Endothelial cell of umbilical vein (primary cell): ENCODE measurements around the gene FRMD4A.

Experiments used
- POLR2A ChIP-seq: IDR thresholded peaks from 2 replicates; pipeline ENCODE4 v1.6.1; 2012; ENCODE audit warnings: low read depth, mild to moderate bottlenecking, control low read depth, low read length
- POLR2AphosphoS5 ChIP-seq: IDR thresholded peaks from 2 replicates; pipeline ENCODE4 v1.6.1; 2012; ENCODE audit warnings: low read depth, mild to moderate bottlenecking, control low read depth, low read length, moderate library complexity; ENCODE audit not compliant: insufficient read depth
- TF ChIP-seq, protein P1 (sequence below), 2 donors: IDR thresholded peaks; 1 replicate in 1 of 2; 2 replicates in 1 of 2; pipeline ENCODE4 v1.5.1; 2011; ENCODE audit warnings: low read length in 2 of 2, mild to moderate bottlenecking in 2 of 2, moderate library complexity in 2 of 2, control low read depth in 1 of 2, inconsistent platforms in 1 of 2, low read depth in 1 of 2; ENCODE audit not compliant: insufficient read depth in 1 of 2; ENCODE audit errors: extremely low read depth in 1 of 2

- TF ChIP-seq, protein P1, sequence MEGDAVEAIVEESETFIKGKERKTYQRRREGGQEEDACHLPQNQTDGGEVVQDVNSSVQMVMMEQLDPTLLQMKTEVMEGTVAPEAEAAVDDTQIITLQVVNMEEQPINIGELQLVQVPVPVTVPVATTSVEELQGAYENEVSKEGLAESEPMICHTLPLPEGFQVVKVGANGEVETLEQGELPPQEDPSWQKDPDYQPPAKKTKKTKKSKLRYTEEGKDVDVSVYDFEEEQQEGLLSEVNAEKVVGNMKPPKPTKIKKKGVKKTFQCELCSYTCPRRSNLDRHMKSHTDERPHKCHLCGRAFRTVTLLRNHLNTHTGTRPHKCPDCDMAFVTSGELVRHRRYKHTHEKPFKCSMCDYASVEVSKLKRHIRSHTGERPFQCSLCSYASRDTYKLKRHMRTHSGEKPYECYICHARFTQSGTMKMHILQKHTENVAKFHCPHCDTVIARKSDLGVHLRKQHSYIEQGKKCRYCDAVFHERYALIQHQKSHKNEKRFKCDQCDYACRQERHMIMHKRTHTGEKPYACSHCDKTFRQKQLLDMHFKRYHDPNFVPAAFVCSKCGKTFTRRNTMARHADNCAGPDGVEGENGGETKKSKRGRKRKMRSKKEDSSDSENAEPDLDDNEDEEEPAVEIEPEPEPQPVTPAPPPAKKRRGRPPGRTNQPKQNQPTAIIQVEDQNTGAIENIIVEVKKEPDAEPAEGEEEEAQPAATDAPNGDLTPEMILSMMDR (IDR thresholded peaks at IDR 0.05; ENCODE audit: extremely low read depth in 1 of 2, insufficient read depth in 1 of 2, low read depth in 1 of 2, low read length in 2 of 2) = no peak
- TF ChIP-seq POLR2AphosphoS5 (no peak), POLR2A (no peak)
These were observed 77.0 kb downstream of the FRMD4A start for GRCh38 chr10:14253711-14254110.
